Effector memory CD8-positive, alpha-beta T cell (primary cell): ENCODE results near the gene TSPAN9.

Experiments
- ATAC-seq: fragments of 150-1000 bp; cut with Tn5 transposase; replicated peaks from 2 replicates; pipeline ENCODE4 v1.10.0; 2021; ENCODE audit warnings: mild to moderate bottlenecking, moderate library complexity
- DNase-seq, 3 experiments: peaks; one replicate each; pipeline ENCODE4 v3.0.0; 2021
- H3K27ac Mint-ChIP-seq, 2 donors: one replicate each; pipeline ENCODE4 v1.8.0; 2022; ENCODE audit warnings: mild to moderate bottlenecking in 2 of 2, mixed read lengths in 2 of 2, moderate library complexity in 2 of 2
- H3K27me3 Mint-ChIP-seq, 2 donors: one replicate each; pipeline ENCODE4 v1.8.0; 2022; ENCODE audit warnings: mixed read lengths in 2 of 2
- H3K36me3 Mint-ChIP-seq: one replicate; pipeline ENCODE4 v1.8.0; 2022; ENCODE audit warnings: mild to moderate bottlenecking, moderate library complexity, mixed read lengths; ENCODE audit not compliant: insufficient read depth
- H3K4me1 Mint-ChIP-seq, 2 donors: one replicate each; pipeline ENCODE4 v1.8.0; 2022; ENCODE audit warnings: low read depth in 2 of 2, mixed read lengths in 2 of 2
- H3K4me3 Mint-ChIP-seq, 2 donors: one replicate each; pipeline ENCODE4 v1.8.0; 2022; ENCODE audit warnings: mild to moderate bottlenecking in 2 of 2, mixed read lengths in 2 of 2, moderate library complexity in 2 of 2
- H3K9me3 Mint-ChIP-seq, 2 donors: one replicate each; pipeline ENCODE4 v1.8.0; 2022; ENCODE audit warnings: mixed read lengths in 2 of 2

TSPAN9 gene

DNA sequence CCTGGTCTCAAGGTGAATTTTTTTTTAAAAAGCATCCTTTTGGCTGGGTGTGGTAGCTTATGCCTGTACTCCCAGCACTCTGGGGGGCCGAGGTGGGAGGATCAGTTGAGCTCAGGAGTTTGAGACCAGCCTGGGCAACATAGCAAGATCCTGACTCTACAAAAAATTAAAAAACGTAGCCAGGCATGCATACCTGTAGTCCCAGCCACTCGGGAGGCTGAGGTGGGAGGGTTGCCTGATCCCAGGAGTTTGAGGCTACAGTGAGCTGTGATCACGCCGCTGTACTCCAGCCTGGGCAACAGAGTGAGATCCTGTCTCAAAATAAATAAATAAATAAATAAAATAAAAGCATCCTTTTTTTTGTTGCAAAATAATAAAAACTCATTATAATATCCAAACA lies 12.4 kb downstream of the TSPAN9 start:
- no peak overlapping the region for H3K4me3 Mint-ChIP-seq
- H3K4me1 Mint-ChIP-seq: no peaks in the 10 kb centered on the region
- H3K9me3 Mint-ChIP-seq: no peaks in the 10 kb centered on the region
- no peaks in the 10 kb centered on the region for H3K36me3 Mint-ChIP-seq
- ATAC-seq (no peak), DNase-seq (no peak)
- H3K27ac Mint-ChIP-seq: no peak overlapping the region
- no peaks in the 10 kb centered on the region for H3K27me3 Mint-ChIP-seq

DNA sequence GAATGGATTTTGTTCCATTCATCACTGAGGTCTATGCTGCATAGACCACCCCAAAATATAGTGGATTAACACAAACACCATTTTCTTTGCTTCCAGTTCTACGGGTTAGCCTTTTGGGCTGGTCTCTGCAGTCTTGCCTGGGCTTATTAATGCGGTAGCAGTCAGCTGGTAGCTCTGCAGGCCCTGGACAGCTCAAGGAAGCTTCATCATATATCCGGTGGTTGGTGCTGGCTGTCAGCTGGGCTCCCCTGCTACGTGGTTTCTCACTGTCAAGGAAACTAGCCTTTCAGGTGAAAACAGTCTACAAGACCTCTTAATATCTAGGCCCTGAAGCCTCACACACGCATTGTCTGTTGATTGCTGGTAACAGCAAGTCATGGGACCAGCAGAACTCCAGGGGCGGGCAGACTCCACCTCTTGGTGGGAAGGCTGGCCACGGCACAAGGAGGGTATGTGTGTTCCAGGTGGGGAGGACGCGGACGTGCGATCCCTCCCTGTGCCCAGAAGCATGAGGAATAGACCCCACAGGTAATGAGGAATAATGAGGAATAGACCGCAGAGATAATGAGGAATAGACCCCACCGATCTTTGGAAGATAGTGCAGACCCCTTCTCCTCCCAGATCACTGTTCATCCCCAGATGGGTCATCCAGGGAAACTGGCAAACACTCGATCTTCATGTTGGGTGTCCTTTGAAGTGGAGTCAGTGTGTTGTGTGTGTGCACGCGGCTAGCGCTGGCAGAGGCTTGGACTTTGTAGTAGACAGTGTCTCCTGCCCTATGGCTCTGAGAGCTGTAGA lies 13.3 kb downstream of the TSPAN9 start:
- H3K9me3 Mint-ChIP-seq: no peaks in the 10 kb centered on the region
- H3K27me3 Mint-ChIP-seq: no peaks in the 10 kb centered on the region
- no peak for DNase-seq
- no peak overlapping the region for H3K4me3 Mint-ChIP-seq
- H3K36me3 Mint-ChIP-seq: no peaks in the 10 kb centered on the region
- H3K27ac Mint-ChIP-seq: no peak overlapping the region
- ATAC-seq: no peak
- no peaks in the 10 kb centered on the region for H3K4me1 Mint-ChIP-seq

DNA sequence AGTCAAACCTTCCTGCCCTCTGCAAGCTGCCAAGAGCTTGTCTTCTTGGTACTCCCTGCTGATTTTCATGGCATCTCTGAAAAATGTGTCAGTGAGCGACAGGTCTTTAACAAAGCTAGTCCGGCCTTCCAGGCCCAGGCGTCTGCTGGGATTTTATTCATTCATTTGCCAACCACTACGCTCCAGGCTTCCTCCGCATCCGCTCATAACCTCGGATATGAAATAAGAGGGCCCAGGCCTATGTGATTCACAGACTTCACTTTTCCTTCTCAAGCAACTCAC lies 13.8 kb downstream of the TSPAN9 start:
- Mint-ChIP-seq H3K9me3 (no peaks in the 10 kb centered on the region), H3K27ac (no peak overlapping the region), H3K27me3 (no peaks in the 10 kb centered on the region), H3K4me1 (no peaks in the 10 kb centered on the region), H3K36me3 (no peaks in the 10 kb centered on the region), H3K4me3 (no peak overlapping the region)
- ATAC-seq (no peak), DNase-seq (no peak)

DNA sequence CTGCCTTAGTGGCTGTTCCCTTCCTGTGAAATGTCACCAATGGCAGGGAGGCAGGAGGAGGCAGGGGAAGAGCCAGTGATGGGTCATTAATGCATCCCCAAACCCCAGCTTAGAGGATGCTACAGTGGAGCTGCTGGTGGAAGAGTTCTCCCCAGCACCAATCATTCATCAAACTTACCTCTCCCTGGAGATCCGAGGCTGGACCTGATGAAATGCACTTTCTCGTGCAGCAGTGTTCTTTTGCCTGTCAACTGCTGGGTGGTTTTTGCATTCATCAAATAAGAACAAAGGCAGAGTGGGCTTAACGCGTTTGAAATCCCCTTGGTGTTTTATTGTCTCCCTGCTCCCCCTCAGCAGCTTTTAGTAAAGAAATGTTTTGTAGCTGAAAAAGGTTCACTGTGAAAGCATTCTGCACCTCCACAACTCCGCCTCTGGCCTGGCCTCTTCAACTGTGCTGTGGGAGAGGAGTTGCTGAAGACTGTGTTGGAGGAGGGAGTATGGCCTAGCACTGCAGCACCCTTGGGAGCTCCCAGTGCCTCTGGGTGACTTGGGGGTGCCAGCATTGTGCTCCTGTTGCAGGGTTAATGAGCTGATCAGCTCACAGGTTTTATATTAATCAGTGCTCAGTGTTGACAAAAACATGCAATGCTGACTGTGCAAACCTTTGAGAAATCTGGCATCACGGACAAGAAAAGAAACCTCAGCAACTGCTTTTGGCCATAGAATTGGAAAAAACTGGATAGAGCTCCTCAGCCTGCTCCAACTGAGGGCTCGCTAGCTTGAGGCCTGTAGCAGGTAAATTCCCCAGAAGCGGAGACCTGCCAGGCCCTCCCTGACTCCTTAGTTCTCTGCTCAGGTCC lies 14.4 kb downstream of the TSPAN9 start:
- no peak overlapping the region for H3K4me3 Mint-ChIP-seq
- no peak overlapping the region for H3K27ac Mint-ChIP-seq
- no peaks in the 10 kb centered on the region for H3K36me3 Mint-ChIP-seq
- DNase-seq (no peak), ATAC-seq (no peak)
- H3K9me3 Mint-ChIP-seq: no peaks in the 10 kb centered on the region
- no peaks in the 10 kb centered on the region for H3K27me3 Mint-ChIP-seq
- H3K4me1 Mint-ChIP-seq: no peaks in the 10 kb centered on the region

DNA sequence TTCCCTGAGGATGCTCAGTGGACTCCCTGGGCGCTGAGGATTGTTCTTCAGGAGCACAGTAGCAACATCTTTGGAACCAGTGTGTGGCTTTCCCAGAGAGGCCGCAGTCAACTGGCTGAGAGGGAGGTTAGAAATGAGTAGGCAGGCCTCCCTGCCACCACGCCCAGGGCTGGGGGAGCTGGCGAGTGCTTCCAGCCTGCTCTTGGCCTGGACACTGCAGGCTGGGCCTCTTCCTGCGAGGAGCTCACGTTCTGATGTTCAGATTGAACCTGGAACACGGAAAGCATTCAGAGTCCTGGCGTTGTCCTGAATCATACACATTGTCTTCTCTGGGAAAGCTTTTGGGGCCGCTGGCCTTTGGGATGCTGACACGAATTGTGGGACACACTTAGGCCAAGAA lies 15.6 kb downstream of the TSPAN9 start:
- H3K4me1 Mint-ChIP-seq: peaks cover 8 to 9% of the 10 kb centered on the region in 2 donors
- H3K27me3 Mint-ChIP-seq: no peaks in the 10 kb centered on the region
- H3K4me3 Mint-ChIP-seq: no peak overlapping the region
- no peaks in the 10 kb centered on the region for H3K9me3 Mint-ChIP-seq
- H3K27ac Mint-ChIP-seq: no peak overlapping the region
- no peak for ATAC-seq
- H3K36me3 Mint-ChIP-seq: no peaks in the 10 kb centered on the region
- no peak for DNase-seq

DNA sequence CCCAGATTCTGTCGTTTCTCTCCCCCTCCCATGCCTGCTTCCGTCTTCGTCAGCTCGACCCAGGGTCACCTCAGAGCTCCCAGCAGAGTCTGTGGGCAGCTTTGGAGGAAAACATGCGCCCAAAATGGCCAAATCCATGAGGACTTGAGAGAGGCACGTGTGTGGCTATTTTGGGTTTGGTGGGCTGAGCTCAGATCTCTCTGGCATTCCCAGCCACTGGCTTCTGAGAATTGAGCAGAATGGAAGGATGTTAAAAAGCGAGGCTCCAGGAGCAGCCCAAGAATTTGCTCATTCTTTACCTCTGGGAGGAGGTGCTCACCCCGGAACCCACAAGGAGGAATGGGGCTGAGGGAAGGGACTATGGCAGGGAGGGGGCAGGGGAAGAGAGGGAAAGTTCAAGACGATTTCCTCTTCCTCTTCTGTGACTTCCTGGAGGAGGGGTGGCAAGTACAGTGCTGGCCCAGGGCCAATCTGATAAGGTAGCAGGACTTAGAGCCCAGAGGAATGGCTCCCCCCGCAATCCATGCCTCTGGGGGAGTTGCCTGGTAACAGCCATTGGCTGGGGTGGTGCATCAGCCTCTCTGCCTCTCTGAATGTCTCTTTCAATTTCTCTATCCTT lies 20.1 kb downstream of the TSPAN9 start:
- Mint-ChIP-seq H3K4me1 (peaks cover 11 to 12% of the 10 kb centered on the region in 2 donors), H3K27ac (peak overlapping the region in 1 of 2 donors; percentile 56), H3K4me3 (peak overlapping the region; percentile 34 to 42), H3K27me3 (peaks cover 10 to 18% of the 10 kb centered on the region in 2 donors), H3K9me3 (peaks cover 3 to 11% of the 10 kb centered on the region in 2 donors), H3K36me3 (no peaks in the 10 kb centered on the region)
- no peak for ATAC-seq
- DNase-seq: no peak

DNA sequence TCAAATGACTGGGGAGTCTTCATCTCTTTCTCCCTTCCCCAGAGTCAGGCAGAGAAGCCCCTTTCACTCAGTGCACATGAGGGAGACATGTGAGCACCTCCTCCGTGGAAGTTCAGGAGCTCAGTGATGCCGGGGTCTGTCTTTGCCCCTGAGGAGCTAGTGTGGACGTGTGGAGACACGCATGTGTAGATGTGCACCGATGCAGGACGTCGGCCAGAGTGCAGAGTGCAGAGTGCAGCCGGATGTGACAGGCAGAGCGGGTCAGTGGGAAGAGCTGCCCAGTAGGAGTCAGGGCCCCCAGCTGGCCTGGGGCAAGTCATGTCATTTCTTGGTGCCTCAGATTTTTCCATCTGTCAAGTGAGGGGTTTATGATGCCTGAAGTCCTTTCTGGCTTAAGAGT lies 20.7 kb downstream of the TSPAN9 start:
- H3K9me3 Mint-ChIP-seq: peaks cover 3 to 11% of the 10 kb centered on the region in 2 donors
- H3K4me1 Mint-ChIP-seq: peaks cover 11 to 12% of the 10 kb centered on the region in 2 donors
- peak overlapping the region; percentile 34 to 42 for H3K4me3 Mint-ChIP-seq
- ATAC-seq (no peak), DNase-seq (no peak)
- peak overlapping the region in 1 of 2 donors; percentile 56 for H3K27ac Mint-ChIP-seq
- peaks cover 10 to 19% of the 10 kb centered on the region in 2 donors for H3K27me3 Mint-ChIP-seq
- H3K36me3 Mint-ChIP-seq: no peaks in the 10 kb centered on the region

DNA sequence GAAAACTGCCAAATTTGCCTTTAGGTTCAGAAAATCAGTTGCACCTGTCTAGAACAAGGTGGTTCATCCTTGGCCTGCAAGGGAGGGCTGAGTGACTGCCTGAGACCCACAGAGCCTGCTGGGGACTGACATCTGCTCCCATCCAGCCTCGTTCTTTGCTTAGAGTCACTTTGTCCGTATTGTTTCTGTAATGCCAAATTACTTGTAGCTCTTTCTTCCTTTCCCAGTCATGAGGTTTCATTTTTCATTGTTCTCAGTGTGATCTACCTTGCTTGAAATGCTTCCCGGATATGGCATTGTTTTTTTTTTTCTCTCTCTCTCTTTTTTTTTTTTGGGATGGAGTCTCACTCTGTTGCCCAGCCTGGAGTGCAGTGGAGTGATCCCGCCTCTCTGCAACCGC lies 21.3 kb downstream of the TSPAN9 start:
- Mint-ChIP-seq H3K27ac (no peak overlapping the region), H3K4me1 (peaks cover 11 to 12% of the 10 kb centered on the region in 2 donors), H3K27me3 (peaks cover 13 to 25% of the 10 kb centered on the region in 2 donors), H3K36me3 (no peaks in the 10 kb centered on the region), H3K4me3 (no peak overlapping the region), H3K9me3 (peaks cover 3 to 11% of the 10 kb centered on the region in 2 donors)
- ATAC-seq (no peak), DNase-seq (no peak)

DNA sequence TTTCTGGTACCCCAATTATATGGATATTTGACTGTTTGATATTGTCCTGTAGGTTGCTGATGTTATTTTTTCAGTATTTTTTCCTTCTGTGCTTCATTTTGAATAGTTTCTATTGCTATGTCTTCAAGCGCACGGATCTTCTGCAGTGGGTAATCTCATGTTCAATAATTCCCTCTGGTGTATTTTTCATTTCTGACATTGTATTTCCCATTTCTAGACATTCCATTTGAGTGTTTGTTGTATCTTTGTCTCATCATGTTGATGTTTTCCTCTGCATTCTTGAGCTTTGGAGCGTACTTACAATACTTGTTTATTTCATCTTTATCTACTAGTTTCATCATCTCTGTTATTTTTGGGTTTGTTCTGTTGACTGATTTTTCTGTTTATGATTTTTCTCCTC lies 22.0 kb downstream of the TSPAN9 start:
- no peak for ATAC-seq
- Mint-ChIP-seq H3K27me3 (peaks cover 20 to 32% of the 10 kb centered on the region in 2 donors), H3K4me1 (peaks cover 11 to 12% of the 10 kb centered on the region in 2 donors), H3K4me3 (no peak overlapping the region), H3K27ac (no peak overlapping the region), H3K36me3 (no peaks in the 10 kb centered on the region), H3K9me3 (peaks cover 3 to 11% of the 10 kb centered on the region in 2 donors)
- no peak for DNase-seq

DNA sequence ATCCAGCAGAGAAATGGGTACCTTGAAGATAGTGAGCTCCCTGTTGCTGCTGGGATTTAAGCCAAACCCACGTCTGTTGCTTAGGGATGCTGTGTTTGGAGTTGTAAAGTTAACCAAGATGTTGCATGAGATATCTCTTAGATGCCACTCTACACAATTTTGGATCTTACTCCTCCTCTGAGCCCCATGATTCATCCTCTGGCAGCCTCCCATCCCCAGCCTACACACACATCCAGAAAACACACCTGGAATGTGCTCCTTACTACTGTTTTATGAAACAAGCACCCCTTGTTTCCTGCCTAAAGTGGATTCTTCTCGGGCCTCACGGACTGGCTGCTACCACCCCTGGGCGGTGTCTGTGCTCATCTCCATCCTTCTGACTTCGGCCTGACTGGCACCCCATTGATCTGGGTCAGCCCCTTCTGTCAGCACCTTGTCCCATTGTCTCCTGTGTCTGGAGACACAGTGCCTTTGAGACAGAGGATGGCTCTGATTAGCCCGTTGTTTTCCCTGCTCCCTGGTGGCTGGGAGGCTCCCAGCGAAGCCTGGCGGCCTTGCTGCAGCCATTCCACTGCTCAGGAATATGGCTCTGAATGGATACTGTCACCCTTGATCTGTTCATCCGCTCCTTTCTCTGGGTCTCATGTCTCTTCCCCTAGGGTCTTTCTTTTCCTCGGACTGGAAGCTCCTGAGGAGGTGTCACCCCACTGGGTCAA lies 24.3 kb downstream of the TSPAN9 start:
- Mint-ChIP-seq H3K4me3 (no peak overlapping the region), H3K9me3 (peaks cover 3 to 11% of the 10 kb centered on the region in 2 donors), H3K36me3 (no peaks in the 10 kb centered on the region), H3K27ac (no peak overlapping the region), H3K4me1 (peaks cover 11 to 12% of the 10 kb centered on the region in 2 donors), H3K27me3 (peaks cover 21 to 44% of the 10 kb centered on the region in 2 donors)
- DNase-seq (no peak), ATAC-seq (no peak)

DNA sequence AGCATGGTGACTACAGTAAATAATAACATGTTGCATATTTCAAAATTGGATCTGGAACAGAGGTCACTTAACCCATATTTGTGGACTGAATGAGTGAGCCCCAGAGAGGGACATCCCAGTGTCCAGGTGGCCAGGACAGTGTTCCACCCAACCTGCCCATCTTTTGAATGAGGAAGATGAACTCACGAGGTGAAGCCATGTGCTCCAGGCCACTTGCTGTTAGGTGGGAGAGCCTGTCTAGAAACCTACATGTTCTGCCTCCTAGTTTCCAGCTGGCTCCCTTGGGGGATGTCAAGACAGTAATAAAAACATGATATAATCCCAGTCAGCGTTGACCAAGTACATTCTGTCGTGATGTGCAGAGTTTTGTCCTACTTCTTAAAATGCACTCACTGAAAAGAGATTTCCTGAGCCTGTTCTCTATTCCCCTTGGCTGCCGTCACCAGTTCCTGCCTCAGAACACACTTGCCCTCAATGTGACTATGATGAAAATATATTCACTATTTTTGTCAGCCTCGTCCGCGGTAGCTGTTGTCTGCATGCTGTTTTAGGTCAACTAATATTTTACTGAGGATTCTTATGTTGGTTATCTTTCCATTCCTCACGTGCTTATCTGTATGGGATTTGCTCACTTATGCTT lies 25.7 kb downstream of the TSPAN9 start:
- Mint-ChIP-seq H3K27ac (no peak overlapping the region), H3K4me3 (no peak overlapping the region), H3K36me3 (no peaks in the 10 kb centered on the region), H3K4me1 (peaks cover 2% of the 10 kb centered on the region in 2 donors), H3K27me3 (peaks cover 21 to 44% of the 10 kb centered on the region in 2 donors), H3K9me3 (peaks cover 3 to 11% of the 10 kb centered on the region in 2 donors)
- ATAC-seq (no peak), DNase-seq (no peak)

DNA sequence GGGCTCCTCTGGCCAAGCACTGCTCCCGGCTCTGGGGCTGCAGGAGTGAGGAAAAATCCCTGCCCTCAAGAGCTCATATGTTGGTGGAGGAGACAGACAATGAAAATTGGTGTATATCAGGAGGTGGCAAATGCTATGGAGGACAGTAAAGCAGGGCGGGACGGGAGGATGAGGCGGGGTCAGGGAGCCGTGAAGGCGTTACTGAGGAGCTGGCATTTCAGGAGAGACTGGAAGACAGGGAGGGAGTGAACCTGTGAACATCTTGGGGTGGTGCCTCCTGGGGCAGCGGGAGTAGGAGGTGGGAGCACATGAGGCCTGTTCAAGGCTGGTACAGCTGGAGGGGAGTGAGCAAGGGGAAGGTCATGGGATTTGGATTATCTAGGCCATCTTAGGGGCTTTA lies 26.6 kb downstream of the TSPAN9 start:
- H3K36me3 Mint-ChIP-seq: no peaks in the 10 kb centered on the region
- DNase-seq (no peak), ATAC-seq (no peak)
- H3K4me1 Mint-ChIP-seq: peaks cover 0 to 3% of the 10 kb centered on the region in 2 donors
- H3K9me3 Mint-ChIP-seq: peaks cover 3 to 9% of the 10 kb centered on the region in 2 donors
- H3K27ac Mint-ChIP-seq: no peak overlapping the region
- H3K27me3 Mint-ChIP-seq: peaks cover 21 to 44% of the 10 kb centered on the region in 2 donors
- H3K4me3 Mint-ChIP-seq: no peak overlapping the region
